Activated CD8-positive, alpha-beta memory T cell treated with anti-CD3 and anti-CD28 coated beads for 24 hours (primary cell): ENCODE results near the gene GAL3ST1.
"Not testable (repeated sequence)": the region's sequence is repeated elsewhere in the genome, so short reads cannot be mapped to it uniquely, and the experiment has no call there.

Source experiments
- DNase-seq: peaks from one replicate; pipeline ENCODE4 v3.0.0-alpha.2; 2020

Gene GAL3ST1

GRCh38 chr22:30574095-30574981 lies at the start of gene GAL3ST1:
GAL3ST1 (minus strand) TSS chr22:30574665; CDS start chr22:30557392, 17,273 bp downstream.
- no peak for DNase-seq

- not testable (repeated sequence) for DNase-seq
Observed at GRCh38 chr22:30619909-30620308, 45.4 kb upstream of the GAL3ST1 start.

GRCh38 chr22:30617819-30618218 lies 43.4 kb upstream of the GAL3ST1 start:
- no peak for DNase-seq

GRCh38 chr22:30615543-30615954 lies 41.1 kb upstream of the GAL3ST1 start:
- no peak for DNase-seq

GRCh38 chr22:30614879-30615278 lies 40.4 kb upstream of the GAL3ST1 start:
- no peak for DNase-seq

- DNase-seq: no peak
Observed at GRCh38 chr22:30614268-30614667, 39.8 kb upstream of the GAL3ST1 start.

GRCh38 chr22:30612789-30613188 lies 38.3 kb upstream of the GAL3ST1 start:
- DNase-seq: no peak

GRCh38 chr22:30611197-30611596 lies 36.7 kb upstream of the GAL3ST1 start:
- DNase-seq: no peak

GRCh38 chr22:30610299-30610698 lies 35.8 kb upstream of the GAL3ST1 start:
- DNase-seq: no peak

GRCh38 chr22:30609260-30610185 lies 35.1 kb upstream of the GAL3ST1 start:
- no peak for DNase-seq

GRCh38 chr22:30607939-30608338 lies 33.5 kb upstream of the GAL3ST1 start:
- no peak for DNase-seq

GRCh38 chr22:30607300-30607930 lies 33.0 kb upstream of the GAL3ST1 start:
- DNase-seq: no peak

- DNase-seq: peak; percentile 70
Observed at GRCh38 chr22:30606455-30607299, 32.2 kb upstream of the GAL3ST1 start, which contains the start of gene TCN2. TCN2 (plus strand) TSS chr22:30607174; CDS start chr22:30607332, 158 bp downstream.

GRCh38 chr22:30605449-30606110 lies 31.1 kb upstream of the GAL3ST1 start:
- peak; percentile 64 for DNase-seq

- no peak for DNase-seq
Observed at GRCh38 chr22:30604723-30605122, 30.3 kb upstream of the GAL3ST1 start.

GRCh38 chr22:30603801-30604200 lies 29.3 kb upstream of the GAL3ST1 start:
- no peak for DNase-seq

GRCh38 chr22:30602049-30602448 lies 27.6 kb upstream of the GAL3ST1 start:
- DNase-seq: no peak

GRCh38 chr22:30601464-30601863 lies 27.0 kb upstream of the GAL3ST1 start:
- no peak for DNase-seq

GRCh38 chr22:30600921-30601320 lies 26.5 kb upstream of the GAL3ST1 start:
- DNase-seq: no peak

GRCh38 chr22:30598986-30599385 lies 24.5 kb upstream of the GAL3ST1 start:
- no peak for DNase-seq

- DNase-seq: no peak
Observed at GRCh38 chr22:30596886-30597285, 22.4 kb upstream of the GAL3ST1 start.
